NCI-H526 (cell line): ENCODE measurements around the gene ATG4C.

ENCODE experiments used
- DNase-seq, 2 experiments: peaks; one replicate each; lab custom pipeline; 2025; lab: John Stamatoyannopoulos, UW

Gene ATG4C

DNA sequence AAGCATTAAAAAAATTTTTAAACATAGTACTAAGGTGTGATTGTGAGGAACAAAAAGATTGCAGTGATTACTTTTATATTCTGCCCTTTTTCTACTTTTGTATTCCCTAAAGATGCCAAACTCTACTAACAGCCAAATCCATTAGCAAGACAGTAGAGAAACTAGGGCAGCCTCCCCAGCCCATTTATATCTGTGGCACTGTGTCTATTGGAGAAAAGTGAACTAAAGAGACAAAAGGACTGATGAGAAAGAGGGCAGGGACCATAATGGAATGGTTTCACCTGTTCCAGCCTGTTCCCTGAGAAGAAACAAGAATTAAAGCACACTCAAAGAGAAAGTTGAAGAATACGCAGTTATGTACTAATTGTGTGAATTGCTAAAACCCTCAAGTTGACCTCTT, 56.6 kb downstream of the ATG4C start:
- DNase-seq = no peak

DNA sequence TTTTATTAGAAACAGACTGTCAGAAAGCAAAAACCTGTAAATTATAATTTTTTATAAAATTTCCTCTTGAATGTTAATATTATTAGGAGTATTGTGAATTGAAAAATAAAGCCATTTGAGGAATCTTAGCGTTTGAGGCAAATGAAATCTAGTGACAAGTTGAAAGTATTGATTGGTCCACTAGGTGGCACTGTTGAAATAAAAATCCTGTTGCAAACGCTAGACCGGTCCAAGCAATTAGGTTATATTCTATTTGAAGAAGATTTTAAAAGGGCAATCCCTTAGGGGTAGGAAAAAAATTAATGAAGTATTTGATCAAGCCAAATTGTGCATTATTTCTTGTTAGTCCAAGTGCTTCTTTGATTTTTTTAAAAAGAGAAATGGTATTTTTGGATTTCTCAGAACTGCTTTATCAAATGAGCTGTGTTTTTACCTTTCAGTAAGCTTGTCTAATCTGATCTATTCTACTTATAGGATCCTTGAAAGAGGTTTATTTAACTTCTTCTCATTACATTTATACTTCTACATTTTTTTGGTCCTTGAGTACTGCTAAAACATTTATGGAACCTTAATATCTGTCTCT, 57.7 kb downstream of the ATG4C start:
- peak; percentile 27 to 68 for DNase-seq

DNA sequence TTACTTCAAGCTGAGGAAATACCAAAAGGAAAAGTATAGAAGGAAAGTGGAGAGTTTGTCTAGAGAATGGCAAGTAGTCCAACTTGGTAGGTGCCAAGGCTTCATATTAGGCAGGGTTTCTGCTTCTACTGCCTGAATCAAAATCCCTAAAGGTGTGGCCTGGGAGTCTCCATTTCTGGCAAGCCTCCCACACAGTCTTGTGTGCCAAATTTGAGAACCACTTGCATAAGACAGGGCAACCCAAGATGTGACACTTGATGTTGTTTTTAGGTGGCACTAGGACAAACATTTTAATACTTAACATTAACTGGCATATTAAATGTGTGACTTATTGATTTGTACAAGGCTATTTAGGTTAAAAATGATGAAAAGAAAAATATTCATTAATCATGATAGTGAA, 60.1 kb downstream of the ATG4C start:
- no peak for DNase-seq

DNA sequence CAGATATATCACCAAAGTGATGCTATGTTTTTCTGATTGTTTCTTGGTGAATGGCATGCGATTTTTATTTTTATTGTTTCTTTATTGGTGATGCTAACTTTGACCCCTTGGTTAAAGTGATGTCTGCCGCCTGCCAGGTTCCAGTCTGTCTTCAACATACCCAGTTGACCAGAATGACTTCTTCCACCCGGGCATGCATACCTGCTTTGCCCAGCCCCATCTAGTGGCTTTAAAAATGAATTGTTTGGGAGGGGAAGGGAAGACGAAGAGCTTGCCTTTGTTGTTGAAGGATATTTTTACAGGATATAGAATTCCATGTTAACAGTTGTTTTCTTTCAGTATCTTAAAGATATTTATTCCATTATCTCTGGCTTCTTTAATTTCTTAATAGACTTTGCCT, 65.1 kb downstream of the ATG4C start:
- DNase-seq = peak in 1 of 2 experiments; percentile 19

DNA sequence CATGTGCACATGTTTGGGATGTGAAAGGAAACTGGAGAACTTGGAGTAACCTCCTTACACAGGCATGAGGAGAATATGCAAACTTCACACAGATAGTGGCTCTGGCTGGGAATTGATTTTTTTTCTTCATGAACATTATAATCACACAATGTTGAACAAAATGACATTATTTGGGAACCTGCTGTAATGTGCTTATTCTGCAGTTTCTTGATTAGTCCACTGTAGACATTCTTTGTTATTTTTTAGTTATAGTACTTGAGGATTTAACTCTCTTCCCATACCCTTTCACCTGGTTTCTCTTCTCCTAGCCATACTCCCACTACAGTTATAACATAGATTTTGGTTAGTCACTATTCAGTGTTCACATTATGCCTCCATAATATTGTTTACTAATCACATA, 68.3 kb downstream of the ATG4C start:
- DNase-seq = no peak

DNA sequence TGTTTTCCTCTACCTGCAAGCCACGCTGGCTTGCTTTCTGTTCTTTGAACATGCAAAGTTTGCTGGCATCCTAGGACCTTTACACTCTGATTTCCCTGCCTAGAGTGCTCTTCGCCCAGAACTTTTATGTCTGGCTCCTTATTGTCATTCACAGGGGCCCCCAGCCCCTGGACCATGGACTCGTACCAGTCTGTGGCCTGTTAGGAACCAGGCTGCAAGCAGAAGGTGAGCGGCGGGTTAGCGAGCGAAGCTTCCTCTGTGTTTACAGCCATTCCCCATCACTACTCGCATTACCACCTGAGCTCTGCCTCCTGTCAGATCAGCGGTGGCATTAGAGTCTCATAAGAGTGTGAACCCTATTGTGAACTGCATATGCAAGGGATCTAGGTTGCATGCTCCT, 73.0 kb downstream of the ATG4C start:
- no peak for DNase-seq

DNA sequence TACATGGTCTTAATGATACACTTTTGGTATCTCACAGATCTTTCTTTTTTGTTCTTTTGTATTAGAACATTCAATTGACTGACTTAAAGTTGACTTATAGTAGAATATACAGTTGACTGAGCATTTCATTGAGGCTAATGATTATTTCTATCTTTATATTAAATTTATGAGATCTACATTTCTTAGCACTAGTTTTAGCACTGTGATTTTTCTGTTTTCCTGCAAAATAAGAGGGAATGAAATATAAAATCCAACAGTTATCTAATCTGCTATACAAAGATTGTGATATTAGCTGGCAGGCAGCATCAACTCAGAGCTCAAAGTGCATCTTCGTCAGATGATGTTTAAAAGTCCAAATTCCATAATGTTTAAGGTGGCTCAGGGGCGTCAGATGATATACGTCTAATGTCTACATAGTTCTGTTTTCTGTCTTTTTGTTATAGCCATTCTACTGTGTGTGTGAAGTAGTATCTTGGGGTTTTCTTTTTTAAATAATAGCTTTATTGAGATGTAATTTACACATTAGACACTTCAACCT, 85.4 kb downstream of the ATG4C start:
- DNase-seq = no peak

DNA sequence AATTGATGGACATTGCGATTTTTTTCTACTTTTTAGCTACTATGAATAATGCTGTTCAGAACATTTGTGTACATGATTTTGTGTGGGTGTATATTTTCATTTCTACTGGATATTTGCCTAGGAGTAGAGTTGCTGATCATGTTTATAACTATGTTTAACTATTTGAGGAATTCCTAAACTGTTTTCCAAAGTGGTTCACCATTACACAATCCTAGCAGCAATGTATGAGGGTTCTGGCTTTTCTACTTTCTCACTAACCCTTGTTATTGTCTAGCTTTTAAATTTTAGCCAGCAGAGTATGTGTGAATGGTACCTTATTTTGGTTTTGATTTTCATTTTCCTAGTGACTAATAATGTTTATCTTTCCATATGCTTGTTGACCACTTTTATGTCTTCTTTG, 86.2 kb downstream of the ATG4C start:
- no peak for DNase-seq

DNA sequence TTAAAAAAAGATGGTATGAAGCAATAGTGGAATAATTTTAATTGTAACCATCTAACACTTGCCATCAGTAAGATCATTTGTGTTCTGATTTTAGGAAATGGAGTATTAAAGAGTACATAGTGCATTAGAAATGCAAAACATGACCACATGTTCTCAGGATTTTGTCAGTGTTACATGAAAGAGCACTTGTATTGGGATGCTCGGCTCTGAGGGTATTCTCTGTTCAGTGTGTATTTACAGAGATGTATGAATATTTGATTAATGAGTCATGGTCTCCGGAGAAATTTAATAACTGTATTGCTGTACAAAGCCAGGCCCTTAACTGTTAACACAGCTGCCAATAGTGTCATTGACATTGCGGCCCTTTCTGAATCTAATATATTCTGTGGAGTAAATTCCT, 91.7 kb downstream of the ATG4C start:
- peak; percentile 31 to 43 for DNase-seq

DNA sequence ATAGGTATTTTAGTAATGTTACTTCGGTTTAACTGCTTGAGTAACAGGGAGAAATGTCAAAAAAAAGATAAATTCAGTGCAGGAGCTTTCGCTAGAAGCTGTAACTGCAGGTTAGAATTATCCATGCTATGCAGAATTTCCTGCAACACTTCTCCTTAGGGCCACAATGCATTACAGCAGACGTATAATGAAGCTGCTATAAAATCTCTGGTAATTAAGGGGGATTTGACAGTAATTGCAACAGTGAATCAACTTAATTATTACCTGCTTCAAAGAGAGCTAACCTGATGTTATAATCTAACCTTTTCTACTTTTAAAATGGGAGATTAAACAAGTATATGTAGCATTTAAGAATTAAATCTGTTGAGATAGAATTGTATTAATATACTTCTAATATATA, 92.6 kb downstream of the ATG4C start:
- DNase-seq = no peak

DNA sequence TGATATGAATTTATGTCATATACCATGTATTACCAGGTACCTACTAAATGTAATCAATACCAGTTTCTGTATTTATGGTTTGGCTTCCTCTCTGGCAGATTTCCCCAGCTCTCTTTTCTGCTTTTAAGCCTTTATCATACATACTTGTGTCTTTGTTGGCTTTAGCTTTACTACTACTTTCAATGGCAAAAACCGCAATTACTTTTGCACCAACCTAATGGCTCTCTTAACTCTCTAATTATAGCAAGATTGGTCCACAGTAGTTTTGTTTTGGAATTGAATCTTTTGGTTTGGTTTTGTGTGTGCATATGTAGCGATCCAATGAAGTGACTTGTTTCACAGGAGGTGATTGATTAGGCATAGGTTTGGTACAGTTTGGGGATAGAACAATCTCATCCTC, 93.6 kb downstream of the ATG4C start:
- DNase-seq = no peak

DNA sequence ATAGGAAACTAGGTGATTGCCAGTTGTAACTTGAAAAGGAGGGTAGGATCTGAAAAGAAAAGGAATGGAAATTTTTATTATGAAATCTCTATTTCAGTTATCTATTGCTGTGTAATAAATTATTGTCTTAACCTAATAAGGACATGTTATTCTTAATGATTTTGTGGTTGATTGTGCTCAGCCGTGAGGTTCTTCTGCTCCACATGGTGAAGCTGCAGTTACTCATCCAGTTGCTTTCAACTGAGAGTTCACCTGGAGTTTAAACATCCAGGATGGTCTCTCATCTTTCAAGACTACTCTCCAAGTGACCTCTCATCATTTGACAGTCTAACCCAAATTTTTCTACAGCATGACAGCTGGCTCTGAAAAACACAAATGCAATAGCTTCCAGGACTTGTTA, 96.0 kb downstream of the ATG4C start:
- DNase-seq = no peak

DNA sequence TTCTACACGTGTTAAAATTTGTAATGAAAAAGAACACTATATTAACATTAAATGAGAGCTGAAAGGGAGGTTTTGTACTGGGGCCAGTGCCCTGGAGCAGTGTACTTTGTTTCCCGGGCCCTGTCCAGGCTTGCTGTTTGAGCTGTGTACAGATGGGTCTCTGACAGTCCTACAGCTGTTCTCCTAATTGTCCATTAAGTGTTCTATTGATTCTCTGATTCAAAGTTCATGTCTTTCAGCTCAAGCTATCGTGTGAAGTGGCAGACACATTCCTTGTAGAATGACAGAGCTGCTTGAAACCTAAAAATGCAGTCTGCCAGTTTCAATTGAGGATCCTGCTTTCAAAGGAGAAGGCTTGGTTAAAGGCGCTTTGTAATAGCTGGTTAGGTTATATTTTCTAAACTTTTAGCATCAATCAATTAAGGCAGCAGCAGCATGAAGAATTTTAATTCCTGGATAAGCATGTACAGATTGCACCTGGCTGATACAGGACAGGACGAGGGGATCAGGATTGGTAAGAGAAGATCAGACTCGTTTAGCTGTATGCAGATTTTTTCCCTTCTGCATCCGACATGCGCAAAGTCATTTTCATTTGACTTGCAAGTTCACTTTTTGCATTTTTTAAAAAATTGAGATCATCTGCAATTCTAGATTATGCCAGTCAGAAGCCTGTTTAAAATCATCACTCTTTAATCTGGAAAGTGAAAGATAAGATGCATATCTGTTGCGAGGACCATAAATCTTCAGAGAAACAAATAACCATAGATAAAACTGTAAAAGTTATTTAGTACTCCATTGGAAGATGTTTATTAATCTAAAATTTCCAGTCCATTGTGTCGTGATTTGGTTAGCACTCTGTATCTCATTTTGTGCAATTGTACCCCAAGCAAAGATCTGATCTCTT, 98.5 kb downstream of the ATG4C start:
- peak in 1 of 2 experiments; percentile 23 for DNase-seq

DNA sequence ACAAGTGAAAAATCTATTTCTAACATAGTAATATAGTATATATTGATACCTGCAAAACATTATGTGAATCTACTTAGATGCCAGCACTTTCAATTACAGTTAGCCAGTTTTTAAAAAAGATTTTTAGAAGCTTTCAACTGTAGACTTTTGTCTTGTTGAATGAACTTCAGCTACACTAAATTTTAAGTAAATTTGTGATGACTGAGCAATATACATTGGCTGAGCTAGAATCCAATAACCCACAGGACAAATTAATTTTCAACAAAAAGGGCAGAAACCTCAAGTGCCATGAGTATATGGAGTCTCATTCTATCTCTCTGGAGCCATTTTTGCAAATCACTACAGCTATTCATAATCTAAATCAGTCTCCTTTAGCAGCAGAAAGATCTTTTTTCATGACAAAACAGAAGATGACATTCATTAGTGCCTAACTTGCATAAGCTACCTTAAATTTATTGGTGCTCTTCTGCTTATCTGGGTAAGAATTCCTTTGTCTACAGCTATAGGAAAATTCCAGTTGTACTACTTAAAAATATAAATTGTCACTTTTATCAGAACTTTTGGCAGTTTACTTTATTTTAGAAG, 100.3 kb downstream of the ATG4C start:
- DNase-seq = no peak

DNA sequence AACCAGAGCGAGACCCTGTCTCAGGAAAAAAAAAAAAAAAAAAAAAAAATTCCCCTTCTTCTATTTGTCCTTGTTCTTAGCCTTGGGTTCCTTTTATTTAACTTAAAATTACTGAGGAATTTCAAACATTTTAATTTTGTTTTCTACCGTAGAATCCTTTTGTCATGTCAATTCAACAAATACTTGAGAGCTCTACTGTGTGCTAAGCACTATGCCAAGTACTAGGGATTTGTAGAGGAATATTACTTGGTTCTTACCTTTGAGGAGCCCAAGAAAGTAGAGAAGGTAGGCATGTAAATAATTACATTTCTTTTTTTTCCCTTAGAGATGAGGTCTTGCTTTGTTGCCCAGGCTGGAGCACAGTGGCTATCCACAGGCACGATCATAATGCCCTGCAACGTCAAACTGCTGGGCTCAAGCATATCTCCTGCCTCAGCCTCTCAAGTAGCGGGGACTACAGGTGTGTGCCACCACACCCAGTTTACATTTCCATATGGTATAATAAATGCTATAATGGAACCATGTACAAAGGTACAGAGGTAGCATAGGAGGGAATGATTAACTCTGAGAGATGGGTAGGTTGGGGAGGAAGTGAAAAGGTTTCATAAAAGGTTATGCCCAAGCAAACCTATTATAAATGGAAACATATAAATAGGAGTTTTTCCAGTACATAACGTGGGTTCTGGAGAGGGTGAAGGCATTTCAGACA, 104.0 kb downstream of the ATG4C start:
- no peak for DNase-seq

DNA sequence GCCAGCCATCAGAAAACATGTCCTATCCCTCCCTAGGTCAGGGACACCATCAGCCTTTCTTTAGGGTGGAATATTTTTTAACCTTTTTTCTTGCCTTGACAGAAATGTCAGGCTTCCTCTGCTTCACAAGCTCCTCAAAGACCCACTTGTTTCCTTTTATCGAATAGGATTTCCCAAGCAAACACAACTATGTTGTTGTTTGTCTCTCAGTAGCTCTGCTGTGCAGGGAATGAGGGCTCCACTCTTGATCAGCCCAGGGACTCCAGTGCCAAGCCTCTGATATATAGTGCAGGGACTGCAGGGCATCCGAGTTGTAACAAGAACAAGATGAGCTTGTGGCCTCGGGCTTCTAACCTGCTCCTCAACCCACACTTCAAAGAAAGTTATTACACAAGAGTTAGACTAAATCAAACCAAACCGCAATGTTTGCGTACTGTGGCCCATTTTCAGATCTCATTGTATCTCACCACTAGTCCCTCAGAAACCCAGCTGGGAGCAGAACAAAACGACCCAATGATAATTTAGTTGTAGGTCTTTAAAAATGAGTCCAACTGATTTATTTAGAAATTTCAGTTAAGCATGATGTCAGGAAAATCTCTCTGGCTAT, 108.1 kb downstream of the ATG4C start:
- no peak for DNase-seq

DNA sequence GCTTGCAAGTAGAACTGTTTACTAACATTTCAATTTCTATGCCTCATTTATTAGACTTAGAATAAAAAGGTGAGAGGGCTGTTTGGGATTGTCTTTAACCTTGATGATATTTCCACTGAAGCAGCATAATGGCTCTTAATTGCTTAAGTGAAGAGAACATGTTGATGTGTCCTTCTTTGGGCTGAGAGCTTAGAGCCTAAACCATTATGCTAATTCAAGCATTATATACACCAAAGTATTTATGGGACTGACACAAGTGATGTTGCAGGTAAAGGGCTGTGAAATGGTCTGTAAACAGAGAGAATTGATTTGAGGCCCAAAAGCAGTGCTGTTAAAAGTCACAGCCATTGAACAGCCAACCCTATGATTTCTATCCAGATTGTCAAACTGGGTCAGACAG, 113.9 kb downstream of the ATG4C start:
- DNase-seq = no peak

DNA sequence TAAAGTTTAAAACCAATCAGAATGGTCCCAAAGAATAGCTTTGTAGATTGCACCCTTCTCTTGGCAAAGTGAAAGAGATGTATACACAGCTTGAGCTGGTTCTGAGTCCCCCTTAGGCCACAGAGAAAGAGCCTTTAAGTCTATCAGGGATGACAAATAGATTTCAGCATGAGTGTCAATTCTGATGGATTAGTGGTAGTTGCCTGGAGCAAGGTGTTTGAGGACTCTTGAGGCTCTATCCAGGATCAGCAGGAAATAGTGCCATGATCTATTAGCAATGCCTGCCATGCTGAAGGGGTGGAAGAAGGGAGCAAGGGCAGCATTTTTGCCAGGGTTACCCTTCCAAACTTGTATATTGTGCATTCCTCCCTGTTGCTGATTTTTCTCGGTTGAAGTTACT, 116.6 kb downstream of the ATG4C start:
- DNase-seq = no peak

DNA sequence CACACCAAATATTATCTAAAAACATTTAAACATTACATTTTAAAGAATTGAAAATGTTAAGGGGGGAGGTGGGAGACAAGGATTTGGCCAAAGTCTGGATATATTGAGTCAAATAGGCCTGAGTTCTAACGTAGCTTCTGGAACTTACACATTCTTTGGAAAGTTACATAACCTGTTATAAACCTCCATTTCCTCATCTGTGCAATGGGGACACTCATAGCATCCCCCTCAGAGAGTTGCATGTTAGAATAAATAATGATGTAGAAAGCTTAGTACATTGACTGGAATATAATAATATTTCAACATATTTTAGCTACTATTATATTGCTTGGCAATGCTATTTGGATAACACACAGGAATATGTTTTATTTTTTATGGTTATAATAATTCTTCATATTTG, 117.7 kb downstream of the ATG4C start:
- no peak for DNase-seq

DNA sequence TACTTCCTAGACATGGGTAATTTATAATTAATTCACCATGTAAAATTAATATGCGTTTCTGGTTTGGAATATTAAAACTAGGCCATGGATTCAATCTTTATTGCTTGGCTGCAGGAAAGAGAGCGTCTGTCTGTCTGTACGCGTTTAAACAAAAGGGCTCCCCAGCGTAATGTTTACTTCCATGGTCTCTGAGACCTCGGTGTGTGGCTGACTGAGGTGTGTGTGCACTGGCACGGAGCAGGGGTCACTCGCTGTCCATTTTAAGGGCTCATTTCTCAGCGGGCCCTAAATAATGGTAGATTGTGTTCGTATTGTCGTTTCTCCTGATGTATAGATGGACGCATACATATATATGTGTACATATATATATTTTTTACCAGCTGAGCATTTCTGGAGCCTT, 119.6 kb downstream of the ATG4C start:
- no peak for DNase-seq

DNA sequence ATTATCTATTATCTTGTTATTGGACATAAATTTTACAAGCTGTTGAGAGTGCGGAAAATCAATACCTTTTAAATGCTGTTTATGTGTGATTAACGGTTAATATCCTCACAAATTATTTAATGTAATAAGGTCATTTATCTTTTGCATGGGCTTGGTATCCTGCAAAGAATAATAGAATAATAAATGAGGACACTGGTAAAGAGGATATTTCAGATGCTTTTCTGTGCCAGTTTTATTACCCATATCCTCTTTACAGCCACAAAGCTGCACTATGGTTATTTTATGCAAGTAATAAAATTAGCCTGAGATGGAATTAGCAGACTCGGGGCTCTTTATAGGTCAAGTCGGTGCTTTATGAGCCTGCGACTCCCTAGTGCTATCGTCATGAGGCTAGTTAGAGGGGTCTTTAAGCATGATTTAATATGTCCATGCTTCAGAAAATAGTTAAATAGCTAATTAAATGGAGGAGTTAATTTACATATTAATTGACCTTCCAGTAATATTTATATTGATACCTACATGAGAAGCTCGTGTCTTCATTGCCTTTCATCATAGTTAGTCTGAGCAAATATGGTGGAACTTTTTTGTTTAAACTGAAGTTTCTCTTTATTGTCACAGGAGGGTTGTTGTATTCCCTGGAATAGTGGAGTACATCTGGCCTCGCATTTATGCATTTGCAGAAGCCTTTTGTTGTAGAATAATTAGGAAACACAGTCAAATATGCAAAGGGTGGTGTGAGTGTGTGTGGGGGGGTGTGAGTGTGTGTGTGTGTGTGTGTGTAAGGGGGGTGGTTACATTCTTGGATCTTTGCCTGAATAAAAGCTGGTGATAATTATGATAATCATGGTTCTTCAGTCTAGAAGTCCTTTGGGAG, 120.3 kb downstream of the ATG4C start:
- no peak for DNase-seq
